ENCODE measurements around the gene RFX1.

Gene RFX1

DNA sequence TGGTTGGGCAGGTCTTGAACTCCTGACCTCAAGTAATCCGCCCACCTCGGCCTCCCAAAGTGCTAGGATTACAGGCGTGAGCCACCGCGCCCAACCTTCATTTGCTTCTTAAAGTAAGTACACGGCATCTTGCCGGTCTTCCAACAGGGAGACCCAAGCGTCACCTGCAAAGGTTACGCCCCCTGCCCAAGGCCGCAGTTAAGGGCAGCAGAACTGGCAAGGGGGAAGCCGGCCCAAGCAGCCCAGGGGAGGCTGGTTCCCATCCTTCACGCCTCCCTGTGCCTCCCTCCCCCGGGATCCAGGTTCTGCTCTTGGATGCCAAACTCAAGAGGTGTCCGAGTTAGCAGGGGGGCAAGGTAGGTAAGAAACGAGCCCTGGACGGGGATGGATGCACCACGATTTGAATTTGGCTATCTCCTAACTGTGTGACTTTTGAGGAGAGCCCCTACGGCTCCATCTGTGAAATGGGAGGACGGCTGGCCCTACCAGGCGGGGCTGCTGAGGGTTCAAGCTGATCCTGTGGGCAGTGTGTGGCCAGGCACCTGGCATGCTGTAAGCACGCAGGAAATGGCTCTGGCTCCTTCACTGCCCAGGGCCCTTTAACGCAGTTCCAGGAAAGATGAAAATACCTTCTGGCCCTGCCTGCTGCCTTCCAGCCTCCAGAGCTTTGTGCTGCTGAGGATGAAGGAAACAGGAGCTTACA lies 9.0 kb downstream of the RFX1 start:
- no peak for DNase-seq (ENCODE audit: low read depth in 1 of 2, low spot score in 1 of 2)

DNA sequence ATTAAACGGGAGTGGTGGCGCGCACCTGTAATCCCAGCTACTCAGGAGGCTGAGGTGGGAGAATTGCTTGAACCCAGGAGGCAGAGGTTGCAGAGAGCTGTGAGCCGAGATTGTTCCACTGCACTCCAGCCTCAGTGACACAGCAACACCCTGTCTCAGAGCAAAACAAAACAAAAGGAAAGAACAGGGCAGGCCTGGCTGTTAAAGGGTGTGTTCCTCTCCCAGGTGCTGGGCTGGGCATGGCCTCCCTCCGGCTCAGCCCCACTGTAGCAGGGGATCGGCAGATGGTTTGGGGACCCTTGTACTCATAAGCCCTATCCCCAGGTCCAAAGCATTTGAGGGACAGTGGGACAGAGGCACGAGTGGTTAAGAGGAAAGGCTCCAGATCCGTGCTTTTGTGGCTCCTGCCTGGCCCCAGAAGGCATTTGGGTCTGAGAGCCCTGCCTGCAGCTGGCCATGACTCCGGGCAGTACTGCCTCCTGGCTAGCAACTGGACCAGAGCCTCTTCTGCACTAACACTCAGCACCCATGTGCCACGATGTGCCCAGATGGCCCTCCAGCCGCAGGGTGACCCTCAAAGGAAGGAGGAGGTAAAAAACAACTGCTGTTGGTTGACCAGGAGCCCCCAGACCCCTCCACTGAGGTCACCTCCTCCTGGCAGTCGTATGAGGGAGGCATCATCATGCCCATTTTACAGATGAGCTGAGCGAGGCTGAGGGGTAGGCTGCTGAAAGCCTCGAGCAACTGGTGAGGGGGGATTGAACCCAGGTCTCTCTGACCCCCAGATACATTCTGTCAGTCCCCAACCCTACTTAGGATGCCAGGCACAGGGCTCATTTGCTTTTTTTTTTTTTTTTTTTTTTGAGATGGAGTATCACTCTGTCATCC lies 10.0 kb downstream of the RFX1 start:
- no peak for DNase-seq (ENCODE audit: low read depth in 1 of 2, low spot score in 1 of 2)

DNA sequence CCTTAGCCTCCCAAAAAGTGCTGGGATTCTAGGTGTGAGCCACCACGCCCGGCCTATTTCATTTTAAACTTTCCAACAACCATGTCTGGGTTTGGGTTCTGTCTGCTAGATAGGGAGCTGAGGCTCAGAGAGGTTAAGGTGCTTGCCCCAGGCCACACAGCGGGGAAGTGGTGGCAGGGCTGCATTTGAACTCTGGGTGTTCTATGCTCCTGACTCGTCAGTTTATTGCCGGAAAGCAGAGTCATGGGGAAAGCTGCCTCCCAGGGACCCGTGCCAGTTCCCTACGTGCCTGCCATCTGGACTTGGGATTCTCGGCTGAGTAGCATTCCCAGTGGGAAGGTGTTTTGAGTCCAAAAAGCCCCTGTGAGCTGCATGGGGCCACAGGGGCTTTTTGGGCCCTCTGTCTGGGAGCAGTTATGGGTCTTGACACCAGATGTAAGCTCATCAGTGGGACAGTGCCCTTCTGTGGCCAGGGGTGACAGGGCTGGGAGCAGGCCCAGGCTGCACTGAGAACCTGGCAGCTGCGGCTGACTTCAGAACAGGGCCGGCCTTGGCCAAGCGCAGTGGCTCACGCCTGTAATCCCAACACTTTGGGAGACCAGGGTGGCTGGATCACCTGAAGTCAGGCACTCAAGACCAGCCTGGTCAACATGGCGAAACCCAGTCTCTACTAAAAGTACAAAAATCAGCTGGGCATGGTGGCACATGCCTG lies 10.9 kb downstream of the RFX1 start:
- DNase-seq (ENCODE audit: low read depth in 1 of 2, low spot score in 1 of 2): no peak

DNA sequence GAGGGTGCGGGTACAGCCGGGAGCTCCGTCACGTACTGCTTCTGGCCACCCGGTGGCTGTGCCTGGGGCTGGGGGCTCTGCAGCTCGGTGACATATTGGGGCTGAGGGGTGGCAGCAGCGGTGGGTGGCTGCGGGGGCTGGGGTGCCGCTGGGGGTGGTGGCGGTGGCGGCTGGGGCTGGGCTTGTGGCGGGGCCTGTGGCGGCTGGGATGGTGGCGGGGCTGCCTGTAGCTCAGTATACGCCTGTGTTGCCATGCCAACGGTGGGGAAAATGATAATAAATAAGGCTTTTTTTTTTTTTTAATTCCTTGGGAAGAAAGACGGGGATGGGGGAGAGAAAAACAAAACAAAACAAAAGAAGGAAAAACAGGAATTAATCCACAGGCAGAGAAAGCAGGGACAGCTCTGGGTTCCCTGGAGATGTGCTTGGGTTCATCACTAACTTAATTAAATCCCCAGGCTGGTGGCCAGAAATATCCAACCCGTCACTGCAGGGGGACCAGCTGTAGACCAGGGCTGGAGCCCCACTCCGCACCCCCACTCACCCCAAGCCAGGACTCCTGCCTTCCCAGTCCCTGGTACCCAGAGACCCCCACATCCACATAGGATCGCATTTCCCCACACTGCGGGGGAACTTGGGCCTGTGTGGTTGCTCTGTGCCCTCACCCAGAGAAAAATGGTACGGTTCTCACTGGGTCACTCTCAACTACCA lies 12.4 kb downstream of the RFX1 start:
- no peak for DNase-seq (ENCODE audit: low read depth in 1 of 2, low spot score in 1 of 2)

DNA sequence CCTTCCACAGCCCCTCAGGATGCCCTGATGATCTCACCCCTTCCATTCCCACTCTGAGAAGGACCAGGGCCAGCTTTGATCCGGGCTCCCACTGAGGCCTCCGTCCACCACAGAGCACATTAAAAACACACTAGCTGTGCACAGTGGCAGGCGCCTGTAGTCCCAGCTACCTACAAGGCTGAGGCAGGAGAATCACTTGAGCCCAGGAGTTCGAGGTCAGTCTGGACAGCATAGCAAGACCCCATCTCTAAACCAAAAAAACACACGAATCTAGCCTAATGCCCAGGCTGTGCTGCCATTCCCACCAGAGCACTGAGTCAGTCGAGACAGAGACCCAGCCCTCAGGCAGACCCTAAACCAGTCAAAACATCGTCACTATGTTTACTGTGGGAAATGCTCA lies 14.1 kb downstream of the RFX1 start:
- no peak for DNase-seq (ENCODE audit: low read depth in 1 of 2, low spot score in 1 of 2)

DNA sequence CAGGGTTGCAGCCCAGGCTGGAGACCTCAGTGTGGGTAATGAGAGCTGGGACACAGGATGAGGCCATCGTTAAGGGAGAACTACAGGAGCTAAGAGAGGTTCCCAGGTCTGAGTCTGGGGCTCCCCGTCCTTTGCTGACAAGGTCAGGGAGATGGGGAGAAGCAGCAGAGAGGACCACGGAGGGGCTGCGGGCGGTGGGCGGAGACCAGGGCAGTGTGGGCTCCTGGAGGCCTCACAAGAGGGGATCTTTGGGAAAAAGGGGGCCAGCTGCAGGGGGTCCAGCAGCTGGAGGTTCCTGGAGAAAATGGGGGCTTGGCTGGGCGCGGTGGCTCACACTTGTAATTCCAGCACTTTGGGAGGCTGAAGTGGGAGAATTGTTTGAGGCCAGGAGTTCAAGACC lies 16.0 kb downstream of the RFX1 start:
- no peak for DNase-seq (ENCODE audit: low read depth in 1 of 2, low spot score in 1 of 2)

DNA sequence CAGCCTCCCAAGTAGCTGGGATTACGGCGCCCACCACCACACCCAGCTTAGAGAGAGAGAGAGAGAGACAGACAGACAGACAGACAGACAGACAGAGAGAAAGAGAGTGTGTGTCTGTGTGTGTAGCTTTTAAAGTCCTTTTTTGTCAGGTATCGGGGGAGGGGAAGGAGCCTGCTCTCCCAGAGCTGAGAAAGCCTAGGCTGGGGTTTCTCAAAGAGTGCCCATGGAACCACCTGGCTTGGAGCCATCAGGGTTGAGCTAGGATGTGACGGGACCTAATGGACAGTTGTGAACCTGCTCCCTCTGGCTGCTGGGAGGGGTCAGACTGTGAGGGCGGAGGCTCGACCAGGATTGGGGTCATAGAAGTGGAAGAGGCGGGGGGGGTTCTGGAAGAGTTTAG lies 16.6 kb downstream of the RFX1 start:
- no peak for DNase-seq (ENCODE audit: low read depth in 1 of 2, low spot score in 1 of 2)

DNA sequence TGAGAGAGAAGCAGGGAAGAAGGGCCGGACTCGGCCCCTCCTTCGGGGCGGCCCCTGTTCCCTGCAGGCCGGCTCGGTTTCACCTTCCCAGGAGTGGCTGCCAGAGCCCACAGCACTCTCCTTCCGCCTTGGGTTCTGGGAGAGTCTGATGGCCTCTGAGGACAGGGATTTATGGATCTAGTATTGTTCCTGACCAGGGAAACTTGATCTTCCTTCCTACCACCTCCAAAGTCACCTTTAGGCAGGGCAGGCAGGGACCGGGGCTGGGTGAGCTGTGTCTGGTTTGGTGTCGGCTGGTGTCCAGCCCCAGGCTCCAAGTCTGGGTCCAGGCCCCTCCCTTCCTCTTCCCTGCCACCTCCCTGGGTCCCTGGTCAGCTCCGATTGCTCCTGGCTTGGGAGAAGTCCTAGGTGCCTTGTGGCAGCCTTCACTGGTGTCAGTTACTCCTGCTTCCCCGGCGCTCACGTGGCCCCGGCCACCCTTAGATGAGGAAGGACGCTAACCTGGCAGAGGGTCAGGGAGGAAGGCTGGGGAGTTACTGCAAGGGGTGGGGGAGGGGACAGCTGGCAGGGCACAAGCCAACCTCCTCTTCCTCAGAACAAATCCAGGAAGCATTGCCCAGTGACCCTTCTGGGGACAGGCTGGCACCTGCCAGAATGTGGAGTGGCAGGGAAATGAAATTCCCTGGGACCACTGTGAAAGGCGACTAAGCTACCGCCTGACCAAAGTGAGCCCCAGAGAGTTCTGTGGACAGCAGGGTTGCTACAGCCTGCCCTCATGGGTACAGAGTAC lies 18.8 kb downstream of the RFX1 start:
- DNase-seq (ENCODE audit: low read depth in 1 of 2, low spot score in 1 of 2): no peak

DNA sequence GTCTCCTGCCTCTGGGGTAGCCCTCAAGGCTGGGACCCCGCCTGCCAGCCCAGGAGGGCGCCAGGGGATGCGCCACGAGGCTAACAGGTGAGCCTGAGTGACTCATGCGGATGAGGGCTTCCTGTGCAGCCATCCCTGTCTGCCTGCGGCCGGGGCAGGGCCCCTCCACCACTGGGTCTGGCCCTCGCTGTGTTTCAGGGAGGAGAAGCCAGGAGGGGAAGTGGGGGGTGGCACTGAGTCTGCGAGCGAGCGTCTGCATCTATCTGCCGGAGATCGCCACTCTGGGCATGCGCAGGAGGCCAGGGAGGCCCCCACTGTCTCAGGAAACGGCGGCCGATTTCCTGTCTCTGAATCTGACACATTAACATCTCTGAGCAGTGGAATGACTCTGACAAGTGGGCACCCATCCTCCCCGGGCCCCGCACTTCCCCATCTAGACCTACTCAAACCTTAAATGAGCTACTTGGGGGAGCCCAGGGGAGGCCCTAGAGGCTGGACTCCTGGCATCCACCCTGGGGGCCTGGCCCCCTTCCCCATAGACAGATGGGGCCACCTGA lies 19.7 kb downstream of the RFX1 start:
- peak; percentile 94 to 99 for DNase-seq (ENCODE audit: low read depth in 1 of 2, low spot score in 1 of 2)

DNA sequence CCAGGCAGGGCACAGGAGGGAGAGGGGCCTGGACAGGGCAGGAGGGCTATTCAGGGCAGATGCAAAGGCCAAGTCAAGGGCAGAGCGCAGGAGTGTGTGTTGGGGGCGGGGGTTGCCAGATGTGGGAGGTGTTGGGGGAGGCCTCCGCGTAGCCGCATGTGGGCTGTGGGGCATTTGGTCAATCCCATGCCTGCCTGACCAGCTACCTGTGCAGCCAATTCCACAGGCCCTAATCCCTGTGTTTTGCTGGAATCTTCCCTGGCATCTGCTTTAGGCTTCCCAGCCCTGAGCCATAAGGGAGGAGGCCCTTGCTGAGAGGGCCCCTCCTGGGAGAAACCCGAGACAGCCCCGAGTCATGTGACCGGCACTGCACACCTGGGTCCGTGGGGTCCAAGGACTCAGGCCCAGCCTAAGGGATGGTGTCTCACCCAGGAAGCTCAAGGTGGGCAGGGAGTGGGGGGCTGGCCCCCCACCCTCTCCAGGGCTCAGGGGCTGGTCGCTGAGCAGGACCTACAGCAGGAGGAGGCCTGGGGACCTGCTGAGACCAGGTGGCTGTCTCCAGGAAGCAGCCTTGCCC lies 20.3 kb downstream of the RFX1 start:
- DNase-seq (ENCODE audit: low read depth in 1 of 2, low spot score in 1 of 2): peak in 1 of 2 donors; percentile 30

DNA sequence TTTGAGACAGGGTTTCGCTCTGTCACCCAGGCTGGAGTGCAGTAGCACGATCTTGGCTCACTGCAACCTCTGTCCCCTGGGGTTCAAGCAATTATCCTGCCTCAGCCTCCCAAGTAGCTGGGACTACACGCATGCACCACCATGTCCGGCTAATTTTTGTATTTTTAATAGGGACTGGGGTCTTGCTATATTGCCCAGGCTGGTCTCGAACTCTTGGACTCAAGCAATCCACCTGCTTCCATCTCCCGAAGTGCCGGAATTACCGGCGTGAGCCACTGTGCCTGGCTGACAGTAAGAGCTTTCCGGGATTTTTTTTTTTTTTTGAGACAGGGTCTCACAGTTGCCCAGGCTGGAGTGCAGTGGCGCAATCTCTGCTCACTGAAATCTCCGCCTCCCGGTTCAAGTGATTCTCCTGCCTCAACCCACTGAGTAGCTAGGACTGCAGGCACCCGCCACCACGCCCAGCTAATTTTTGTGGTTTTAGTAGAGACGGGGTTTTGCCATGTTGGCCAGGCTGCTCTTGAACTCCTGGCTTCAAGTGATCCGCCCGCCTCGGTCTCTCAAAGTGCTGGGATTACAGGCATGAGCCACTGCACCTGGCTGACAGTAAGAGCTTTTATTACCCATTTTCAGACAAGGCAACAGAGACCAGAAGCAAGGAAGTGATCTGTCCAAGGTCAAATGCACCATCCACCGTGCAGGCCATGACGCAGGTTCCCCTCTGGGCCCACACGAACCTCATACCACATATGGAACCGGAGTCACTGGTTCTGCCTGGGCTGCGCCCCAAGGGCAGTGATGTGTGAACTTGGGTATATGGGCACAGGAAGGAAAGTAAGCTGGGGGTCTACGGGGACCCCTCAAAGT lies 21.0 kb downstream of the RFX1 start:
- no peak for DNase-seq (ENCODE audit: low read depth in 1 of 2, low spot score in 1 of 2)

DNA sequence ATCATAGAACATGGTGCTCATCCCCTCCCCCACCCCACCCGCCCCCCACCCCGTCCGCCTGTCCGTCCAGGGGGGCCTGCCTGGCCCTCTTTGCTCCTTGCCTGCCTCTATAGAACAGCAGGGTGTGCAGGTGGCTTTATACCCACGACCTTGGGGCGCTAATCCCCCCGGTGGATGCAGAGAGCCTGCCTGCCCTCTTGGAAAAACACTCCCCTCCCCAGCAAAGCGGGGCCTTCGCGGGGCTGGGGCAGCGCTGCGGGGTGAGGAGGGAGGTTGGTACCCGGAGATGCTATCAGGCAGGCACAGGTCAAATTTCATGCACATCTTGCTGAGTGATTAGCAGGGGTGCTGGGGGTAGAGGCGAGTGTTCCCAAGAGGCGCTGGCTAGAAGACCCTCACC lies 21.9 kb downstream of the RFX1 start:
- DNase-seq (ENCODE audit: low read depth in 1 of 2, low spot score in 1 of 2): no peak

DNA sequence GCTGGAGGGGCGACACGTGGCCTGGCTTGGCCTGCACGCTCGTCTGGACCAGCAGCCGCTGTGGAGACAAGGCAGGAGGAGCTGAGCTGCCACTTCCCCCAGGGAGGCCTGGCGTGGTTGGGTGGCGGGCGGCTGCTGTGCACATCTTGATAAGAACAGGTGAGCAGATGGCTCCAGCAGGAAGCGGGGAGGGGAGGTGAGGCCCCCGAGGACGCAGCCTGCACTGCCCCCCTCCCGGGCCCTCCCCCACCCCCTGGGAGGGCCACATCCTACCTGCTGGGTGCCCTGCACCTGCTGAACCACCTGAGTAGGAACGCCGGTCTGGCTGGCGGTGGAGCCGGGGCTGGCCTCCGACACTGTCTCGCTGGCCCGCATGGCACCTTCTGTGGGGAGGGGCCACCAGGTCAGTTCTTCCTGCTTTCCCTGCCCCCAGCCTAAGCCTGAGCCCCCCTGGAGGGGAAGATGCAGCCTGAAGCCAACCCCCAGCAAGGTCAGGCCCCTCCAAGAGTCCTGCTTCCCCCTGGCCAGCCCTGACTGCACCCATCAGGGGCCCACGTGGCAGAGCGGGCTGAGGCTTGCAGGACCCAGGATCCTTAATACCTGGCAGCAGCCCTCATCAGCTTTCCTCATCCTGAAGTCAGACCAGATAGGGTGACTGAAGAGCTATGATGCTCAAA lies 22.8 kb downstream of the RFX1 start:
- no peak for DNase-seq (ENCODE audit: low read depth in 1 of 2, low spot score in 1 of 2)

DNA sequence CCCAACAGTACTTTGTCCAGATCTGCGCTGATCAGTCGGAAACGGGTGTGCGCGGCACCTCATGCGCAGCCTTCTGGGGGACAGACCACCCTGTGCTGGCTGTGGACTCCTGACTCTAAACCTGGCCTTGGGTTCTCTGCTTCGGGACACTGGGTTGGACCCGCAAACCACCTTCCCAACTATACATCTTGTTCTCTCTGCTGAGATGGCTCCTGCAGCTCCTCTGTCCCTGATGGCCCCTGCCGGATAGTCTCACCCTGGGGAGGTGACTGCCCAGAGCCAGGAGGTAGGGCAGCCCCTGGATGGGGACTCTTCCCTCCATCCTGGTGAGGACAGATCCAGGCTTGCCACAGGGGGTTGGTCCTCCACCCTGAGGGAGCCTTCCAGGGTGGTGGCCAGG lies 23.3 kb downstream of the RFX1 start:
- no peak for DNase-seq (ENCODE audit: low read depth in 1 of 2, low spot score in 1 of 2)

DNA sequence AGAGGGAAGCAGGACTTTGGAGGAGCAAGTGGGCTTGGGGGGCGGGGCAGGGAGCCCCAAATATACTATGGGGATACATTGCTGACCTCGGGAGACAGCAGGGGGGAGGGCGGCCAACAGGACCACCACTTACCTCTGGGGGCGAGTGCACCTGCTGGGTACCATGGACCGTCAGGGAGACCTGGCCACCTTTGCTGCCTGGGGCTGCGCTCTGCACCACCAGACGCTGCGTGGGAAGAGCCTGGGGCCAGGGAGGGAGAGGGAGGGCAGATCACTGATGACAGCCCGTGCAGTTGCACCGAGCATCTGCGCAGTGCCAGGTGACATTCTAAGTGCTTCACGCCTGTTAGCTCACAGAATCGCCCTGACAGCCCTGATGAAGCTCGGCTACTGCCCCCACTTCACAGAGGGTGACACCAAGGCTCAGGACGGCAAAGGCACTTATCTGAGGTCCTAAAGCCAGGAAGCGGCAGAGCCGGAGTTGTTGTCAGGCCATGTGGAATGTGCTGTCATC lies 24.1 kb downstream of the RFX1 start:
- no peak for DNase-seq (ENCODE audit: low read depth in 1 of 2, low spot score in 1 of 2)

DNA sequence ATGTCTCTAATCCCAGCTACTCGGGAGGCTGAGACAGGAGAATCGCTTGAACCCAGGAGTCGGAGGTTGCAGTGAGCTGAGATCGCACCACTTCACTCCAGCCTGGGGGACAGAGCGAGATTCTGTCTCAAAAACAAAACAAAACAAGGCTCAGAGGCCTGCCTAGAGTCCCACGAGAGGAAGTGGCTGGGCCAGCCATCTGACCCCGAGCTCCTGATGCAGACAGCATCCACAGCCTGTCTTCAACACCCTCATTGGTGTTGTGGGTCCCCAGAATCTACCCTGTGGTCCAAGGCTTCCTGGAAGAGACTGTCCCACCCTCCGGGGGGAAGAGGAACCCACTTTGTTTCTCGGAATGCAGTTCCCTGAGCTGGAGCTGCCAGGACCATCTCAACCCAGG lies 24.7 kb downstream of the RFX1 start:
- no peak for DNase-seq (ENCODE audit: low read depth in 1 of 2, low spot score in 1 of 2)

DNA sequence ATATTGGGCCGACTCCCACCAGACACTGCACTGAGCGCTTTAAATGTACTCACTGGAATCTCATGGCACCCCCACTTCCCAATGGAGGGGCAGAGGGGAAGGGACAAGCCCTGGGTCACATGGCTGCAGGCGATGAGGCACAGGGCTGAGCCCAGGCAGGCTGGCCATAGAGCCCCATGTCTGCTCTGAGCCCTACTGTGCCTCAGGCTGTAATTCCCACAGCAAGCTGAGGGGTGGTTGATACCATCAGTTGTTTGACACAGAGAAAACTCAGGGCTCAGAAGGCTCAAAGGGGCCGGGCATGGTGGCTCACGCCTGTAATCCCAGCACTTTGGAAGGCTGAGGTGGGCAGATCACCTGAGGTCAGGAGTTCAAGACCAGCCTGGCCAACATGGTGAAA lies 25.1 kb downstream of the RFX1 start:
- DNase-seq (ENCODE audit: low read depth in 1 of 2, low spot score in 1 of 2): no peak

DNA sequence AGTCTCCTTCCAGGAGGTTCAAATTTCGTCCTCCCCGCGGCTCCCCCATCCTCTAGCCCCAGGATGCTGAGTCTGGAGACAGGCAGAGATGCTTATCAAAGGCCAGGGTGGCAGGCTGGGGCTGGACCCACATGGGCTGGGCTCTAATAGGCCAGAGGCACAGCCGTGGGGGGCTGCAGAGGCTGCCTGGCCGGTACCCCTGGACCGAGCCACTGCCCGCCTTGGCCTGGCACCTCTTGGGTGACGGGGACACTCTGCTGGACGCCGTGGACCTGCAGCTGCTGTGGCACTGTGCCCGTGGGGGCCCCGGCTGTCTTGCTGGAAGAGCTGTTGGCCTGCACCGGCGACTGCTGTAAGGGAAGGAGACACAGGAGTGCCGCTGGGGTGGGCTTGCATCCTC lies 25.8 kb downstream of the RFX1 start:
- DNase-seq (ENCODE audit: low read depth in 1 of 2, low spot score in 1 of 2): no peak
